Left colon (tissue), 2 donors: ENCODE results near the gene APOC1. TPM values are rescaled to one million over a fixed set of nuclear protein-coding genes. Genes with fewer than 3 reads are reported as not detected.
"Not testable (repeated sequence)": the region's sequence is repeated elsewhere in the genome, so short reads cannot be mapped to it uniquely, and the experiment has no call there.

Experiments
- ATAC-seq: fragments of 200-7000 bp; cut with Tn5 transposase; one replicate; pipeline ENCODE4 v1.9.1; 2020; ENCODE audit warnings: mild to moderate bottlenecking, moderate library complexity
- DNase-seq, 2 donors: peaks; one replicate each; pipeline ENCODE4 v3.0.0-alpha.2; 2020
- intact Hi-C, 2 donors: fragments of 100-400 bp; cut with DNase I in 1 of 2; cut with micrococcal nuclease in 1 of 2; formaldehyde crosslinking; loops; one replicate each; pipeline versions ENCODE4 v1.11.2 to v1.14.0; 2022; cut with DNase I, micrococcal nuclease
- total RNA-seq, 2 donors: library from RNA; stranded (reverse); fragmentation: NEBNext Ultra II Directional; extraction: Animal tissue kit (Norgen Biotek cat#: 25700); gene quantifications; one replicate each; pipeline ENCODE4 v1.2.1, GENCODE V29; 2021
- donor health status: DM: no; HTN: no; CAD: no.
- donor health status: DM: yes; HTN: yes; CAD: no.

Gene APOC1
- total RNA-seq, 2 donors from 2014 or later, result 2.8 to 23.8 TPM

DNA sequence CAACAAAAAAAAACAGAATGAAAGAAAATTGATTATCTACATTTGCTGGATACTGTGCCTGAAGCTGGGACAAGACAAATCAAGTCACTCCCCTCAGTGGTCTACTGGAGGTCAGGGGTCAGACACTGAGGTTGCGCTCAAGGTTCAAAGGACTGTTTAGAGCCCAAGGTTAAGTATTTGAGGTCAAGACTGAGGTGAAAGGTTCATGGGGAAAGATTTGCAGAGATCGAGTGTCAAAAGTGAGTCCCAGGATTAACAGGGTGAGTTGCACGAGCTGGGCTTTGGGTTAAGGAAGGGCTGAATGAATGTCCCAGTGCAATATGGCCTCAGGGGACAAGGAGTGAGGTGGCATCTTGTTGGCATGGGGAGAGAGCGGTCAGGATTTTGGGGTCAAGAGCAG lies 26.8 kb upstream of the APOC1 start:
- intact Hi-C loops, result no loop called here
- DNase-seq (no peak), ATAC-seq (no peak)

DNA sequence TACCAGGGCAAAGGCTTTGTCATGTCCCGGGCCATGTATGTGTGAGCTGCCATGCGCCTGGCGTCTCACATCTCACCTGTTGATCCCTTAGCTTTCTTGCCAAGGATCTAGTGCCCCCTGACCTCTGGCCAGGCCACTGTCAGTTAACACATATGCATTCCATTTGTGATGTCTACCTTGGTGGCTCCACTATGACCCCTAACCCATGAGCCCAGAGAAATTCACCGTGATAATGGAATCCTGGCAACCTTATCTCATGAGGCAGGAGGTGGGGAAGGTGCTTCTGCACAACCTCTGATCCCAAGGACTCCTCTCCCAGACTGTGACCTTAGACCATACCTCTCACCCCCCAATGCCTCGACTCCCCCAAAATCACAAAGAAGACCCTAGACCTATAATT lies 26.1 kb upstream of the APOC1 start:
- intact Hi-C loops, DNase-seq, ATAC-seq: not testable (repeated sequence)

DNA sequence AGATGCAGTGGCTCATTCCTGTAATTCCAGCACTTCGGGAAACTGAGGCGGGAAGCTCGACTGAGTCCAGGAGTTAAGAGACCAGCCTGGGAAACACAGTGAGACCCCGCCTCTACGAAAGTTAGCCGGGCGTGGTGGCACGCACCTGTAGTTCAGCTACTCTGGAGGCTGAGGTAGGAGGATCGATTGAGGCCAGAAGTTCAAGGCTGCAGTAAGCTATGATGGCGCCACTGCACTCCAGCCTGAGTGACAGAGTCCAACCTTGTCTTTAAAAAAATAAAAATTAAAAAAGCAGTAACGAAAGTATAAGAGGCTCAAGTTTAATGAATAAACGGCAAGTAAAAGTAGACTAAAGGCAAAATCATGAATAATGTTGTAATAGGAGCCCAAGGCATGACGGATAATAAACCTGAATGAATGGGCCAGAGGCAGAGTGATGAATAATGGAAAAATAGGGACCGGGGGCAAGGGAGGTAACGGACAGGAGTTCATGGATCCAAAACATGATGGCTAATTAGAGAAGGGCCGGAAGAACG lies 24.5 kb upstream of the APOC1 start:
- intact Hi-C loops, result no loop called here
- DNase-seq (peak in 1 of 2 donors; percentile 22), ATAC-seq (no peak)

DNA sequence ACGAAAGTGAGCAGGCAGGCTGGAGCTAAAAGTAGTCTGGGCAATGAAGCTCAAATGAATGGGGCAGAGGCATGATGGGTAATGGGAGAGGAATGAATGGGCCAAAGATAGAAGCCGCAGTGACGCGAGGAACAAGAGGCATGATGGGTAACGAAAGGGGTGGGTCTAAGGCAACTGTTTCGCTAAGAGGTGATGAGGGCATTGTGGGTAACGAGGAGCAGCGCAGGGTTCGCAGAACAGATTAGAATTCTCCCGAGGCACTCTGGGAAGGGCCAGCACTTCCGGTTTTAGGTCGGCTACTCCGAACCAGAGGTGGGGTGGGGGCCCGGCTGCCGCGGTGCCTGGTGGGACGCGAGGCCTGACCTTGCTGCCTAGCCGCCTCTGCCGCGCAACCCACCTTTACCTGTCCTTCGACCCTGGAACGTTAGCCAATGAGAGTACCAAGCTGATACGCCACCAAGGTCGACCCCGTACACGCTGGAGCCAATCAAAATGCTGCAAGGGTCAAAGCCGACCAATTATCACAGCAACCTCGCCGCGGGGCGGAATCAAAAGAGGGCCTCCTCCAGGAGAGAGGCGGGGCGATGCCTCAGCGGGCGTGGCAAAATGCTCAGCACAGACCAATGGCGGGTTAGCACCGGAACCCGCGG lies 23.9 kb upstream of the APOC1 start:
- peak; percentile 83 for ATAC-seq
- intact Hi-C loops, result no loop called here
- DNase-seq, result peak in 1 of 2 donors; percentile 100

DNA sequence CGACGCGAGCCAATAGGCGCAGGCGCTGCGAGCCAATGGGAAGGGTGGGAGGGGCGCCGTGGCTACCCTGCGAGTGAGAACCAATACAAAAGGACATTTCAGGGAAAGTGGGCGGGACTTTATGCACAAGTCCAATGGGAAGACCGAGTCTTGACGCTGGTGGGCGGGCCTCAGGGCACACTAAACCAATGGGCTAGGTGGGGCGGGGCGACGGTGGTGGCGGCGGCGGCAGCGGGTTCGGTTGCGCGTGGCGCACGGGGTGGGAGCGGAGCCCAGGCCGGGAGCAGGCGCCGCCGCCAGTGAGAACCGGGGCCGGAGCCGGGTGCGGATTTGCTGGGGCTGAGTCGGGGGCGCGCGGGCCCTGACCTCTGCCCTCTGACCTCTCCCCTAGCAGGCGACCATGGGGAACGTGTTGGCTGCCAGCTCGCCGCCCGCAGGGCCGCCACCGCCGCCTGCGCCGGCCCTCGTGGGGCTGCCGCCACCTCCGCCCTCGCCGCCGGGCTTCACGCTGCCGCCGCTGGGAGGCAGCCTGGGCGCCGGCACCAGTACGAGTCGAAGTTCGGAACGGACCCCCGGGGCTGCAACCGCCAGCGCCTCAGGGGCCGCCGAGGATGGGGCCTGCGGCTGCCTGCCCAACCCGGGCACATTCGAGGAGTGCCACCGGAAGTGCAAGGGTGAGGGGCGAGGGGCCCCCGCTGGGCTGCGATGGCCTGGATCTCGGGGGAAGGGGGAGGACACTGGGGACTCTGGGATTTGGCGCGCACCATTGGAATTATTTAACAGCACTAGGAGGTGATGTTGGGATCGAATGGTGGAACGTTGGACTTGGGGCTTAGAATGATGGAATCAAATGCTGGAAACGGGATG lies 23.2 kb upstream of the APOC1 start, which contains the start of gene TOMM40:
TOMM40 (plus strand) TSS at position 239 of the 867 bp plus-strand sequence; CDS start at position 401, 162 bp downstream.
- peak in 1 of 2 donors; percentile 100 for DNase-seq
- ATAC-seq, result peak; percentile 0
- intact Hi-C loops, result no loop called here

DNA sequence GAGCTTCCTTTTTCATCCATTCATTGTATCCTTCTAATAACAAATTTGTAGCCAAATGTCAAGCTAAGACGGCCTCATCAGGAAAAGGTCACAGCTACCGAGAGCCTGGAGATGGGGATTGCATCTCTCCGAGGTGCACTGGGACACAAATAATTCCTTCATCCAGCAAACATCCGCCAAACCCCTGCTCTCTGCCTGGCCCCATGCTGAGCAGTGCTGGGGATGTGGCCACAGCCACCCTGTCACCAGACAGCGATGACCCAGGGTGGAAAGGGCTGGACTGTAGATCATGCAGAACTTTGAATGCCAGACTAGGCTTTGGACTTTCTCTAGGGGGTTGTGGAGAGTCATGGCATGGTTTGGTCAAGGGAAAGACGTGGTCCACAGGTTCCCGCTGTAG lies 21.5 kb upstream of the APOC1 start:
- ATAC-seq (no peak), DNase-seq (no peak)
- intact Hi-C loops, result no loop called here

DNA sequence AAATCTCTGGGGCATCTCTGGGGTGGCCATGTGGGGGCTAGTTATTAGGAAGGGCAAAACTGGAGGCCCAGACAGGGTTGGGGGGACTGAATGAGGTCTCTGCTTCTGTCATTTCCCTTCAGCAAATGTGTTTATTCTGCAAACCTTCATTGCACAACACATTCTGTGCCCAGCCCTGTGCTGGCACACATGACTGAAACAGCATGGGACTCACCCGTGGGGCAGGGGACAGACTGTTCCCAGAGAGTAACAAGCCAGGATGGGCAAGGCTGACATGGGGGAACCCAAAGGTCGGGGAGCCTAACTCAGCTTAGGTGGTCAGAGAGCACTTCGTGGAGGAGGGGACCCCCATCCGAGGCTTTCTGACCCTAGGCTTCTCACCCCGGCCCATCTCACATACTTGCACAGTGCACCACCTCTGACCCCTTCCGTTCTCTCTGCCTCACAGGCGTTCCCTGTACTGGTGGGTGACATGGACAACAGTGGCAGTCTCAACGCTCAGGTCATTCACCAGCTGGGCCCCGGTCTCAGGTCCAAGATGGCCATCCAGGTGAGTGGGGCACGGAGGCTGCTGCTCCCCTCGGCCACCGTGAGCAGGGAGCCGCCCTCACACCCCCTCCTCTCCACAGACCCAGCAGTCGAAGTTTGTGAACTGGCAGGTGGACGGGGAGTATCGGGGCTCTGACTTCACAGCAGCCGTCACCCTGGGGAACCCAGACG lies 20.9 kb upstream of the APOC1 start:
- DNase-seq (no peak), ATAC-seq (no peak)
- intact Hi-C loops, result no loop called here

DNA sequence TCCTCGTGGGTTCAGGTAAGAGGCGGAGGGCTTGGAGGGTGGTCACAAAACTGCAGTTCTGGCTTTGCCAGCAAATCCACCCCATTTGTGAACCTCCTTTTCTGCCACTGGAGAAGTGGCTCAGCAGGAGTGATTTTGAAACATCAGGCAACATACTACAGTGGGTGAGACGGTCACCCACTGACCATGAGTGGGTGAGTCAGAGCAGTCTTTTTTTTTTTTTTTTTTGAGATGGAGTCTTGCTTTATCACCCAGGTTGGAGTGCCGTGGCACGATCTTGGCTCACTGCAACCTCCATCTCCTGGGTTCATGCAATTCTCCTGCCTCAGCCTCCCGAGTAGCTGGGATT lies 20.4 kb upstream of the APOC1 start:
- DNase-seq (no peak), ATAC-seq (no peak)
- intact Hi-C loops, result no loop called here

DNA sequence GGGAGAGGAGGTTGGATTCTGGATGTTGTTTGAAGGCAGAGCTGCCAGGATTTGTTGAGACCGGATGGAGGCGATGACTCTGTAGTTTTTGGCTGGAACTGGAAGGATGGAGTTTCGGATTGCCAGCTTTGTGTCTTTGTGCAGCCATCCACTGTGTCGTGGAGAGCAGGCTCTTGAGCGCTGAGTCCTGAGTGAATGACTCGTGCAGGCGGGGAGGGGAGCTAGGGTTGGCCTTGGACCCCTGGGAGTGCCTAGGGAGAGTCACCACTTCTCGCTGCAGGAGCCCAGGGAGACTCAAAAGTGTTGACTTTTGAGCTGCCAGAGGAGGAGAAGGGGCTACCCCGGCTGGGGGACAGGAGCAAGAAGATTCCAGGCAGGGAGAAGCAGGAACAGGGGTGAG lies 19.5 kb upstream of the APOC1 start:
- ATAC-seq (no peak), DNase-seq (no peak)
- intact Hi-C loops, result no loop called here

DNA sequence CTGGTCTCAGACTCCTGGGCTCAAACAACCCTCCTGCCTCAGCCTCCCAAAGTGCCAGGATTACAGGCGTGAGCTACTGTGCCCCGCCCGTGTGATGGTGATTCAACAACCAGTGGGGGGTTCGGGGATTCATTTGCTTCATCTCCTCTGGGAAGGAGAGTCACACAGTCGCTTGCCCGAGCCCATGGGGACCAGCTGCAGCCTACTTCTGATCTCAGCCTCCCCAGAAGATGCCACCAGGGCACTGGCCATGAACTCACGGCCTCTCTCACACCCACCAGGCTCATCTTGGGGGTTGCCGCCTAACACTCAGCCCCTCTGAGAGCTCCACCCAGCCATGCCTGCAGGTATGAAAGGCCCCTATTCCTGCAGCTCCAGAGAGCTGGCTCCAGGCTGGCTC lies 16.6 kb upstream of the APOC1 start:
- DNase-seq (no peak), ATAC-seq (no peak)
- intact Hi-C loops, result no loop called here

DNA sequence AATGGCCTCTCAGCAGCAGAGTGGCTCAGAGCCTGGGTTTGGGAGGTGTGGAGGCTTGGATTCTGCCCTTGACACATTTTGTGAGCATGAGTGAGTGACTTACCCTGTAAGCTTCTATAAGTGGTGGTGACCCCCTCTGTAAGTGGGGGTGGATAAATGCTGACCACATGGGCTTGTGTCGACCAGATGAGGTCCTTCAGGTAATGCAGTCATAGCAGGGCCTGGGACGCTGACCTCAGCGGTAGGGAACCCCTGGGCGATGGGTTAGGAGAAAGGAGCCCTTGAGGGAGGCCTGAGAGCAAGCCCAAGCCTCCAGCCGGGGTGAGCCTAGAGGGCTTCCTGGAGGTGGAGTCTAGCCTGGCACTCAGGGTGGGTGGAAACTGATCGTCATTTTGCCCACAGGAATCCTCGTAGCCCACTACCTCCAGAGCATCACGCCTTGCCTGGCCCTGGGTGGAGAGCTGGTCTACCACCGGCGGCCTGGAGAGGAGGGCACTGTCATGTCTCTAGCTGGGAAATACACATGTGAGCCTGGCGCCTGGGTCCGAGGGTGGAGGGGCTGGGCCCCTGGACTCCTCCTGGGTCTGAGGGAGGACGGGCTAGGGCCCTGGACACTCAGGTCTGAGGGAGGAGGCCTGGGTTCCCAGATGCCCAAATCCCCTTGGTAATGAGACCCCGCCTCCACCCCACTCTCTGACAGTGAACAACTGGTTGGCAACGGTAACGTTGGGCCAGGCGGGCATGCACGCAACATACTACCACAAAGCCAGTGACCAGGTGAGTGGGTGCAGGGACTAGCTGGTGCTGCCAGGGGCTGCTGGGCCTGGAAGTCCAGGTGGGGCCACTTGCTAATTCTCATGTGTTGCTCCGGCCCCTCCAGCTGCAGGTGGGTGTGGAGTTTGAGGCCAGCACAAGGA lies 13.8 kb upstream of the APOC1 start:
- intact Hi-C loops, result loop anchor here in 1 of 2 donors (10.0 kb wide), 1 partner anchor 54 kb away; the partner anchor contains the start of gene CLPTM1

DNA sequence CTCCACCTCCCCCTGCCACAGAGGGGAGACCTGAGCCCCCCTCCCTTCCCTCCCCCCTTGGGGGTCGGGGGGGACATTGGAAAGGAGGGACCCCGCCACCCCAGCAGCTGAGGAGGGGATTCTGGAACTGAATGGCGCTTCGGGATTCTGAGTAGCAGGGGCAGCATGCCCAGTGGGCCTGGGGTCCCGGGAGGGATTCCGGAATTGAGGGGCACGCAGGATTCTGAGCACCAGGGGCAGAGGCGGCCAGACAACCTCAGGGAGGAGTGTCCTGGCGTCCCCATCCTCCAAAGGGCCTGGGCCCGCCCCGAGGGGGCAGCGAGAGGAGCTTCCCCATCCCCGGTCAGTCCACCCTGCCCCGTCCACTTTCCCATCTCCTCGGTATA lies 11.2 kb upstream of the APOC1 start:
- no peak for ATAC-seq
- no peak for DNase-seq
- intact Hi-C loops, result loop anchor here in 1 of 2 donors (10.0 kb wide), 1 partner anchor 52 kb away; the partner anchor contains the start of gene CLPTM1

More for the DNA sequence above, 13.8 kb upstream of the APOC1 start:
- ATAC-seq (no peak), DNase-seq (no peak)

DNA sequence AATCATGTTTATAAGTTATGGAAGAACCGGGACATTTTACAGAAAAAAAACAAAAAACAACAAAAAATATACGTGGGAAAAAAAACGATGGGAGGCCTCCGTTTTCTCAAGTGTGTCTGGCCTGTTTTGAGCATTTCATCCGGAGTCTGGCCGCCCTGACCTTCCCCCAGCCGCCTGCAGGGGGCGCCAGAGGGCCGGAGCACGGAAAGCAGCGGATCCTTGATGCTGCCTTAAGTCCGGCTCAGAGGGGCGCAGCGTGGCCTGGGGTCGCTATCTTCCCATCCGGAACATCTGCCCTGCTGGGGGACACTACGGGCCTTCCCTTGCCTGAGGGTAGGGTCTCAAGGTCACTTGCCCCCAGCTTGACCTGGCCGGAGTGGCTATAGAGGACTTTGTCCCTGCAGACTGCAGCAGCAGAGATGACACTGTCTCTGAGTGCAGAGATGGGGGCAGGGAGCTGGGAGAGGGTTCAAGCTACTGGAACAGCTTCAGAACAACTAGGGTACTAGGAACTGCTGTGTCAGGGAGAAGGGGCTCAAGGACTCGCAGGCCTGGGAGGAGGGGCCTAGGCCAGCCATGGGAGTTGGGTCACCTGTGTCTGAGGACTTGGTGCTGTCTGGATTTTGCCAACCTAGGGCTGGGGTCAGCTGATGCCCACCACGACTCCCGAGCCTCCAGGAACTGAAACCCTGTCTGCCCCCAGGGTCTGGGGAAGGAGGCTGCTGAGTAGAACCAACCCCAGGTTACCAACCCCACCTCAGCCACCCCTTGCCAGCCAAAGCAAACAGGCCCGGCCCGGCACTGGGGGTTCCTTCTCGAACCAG lies 10.6 kb upstream of the APOC1 start:
- DNase-seq (peak in 1 of 2 donors; percentile 77), ATAC-seq (peak; percentile 70)
- intact Hi-C loops, result loop anchor here (2.0 to 10.0 kb wide), 2 partner anchors 47 to 51 kb away; partner anchors contain the start of gene CLPTM1 (in 1 of the 2)

DNA sequence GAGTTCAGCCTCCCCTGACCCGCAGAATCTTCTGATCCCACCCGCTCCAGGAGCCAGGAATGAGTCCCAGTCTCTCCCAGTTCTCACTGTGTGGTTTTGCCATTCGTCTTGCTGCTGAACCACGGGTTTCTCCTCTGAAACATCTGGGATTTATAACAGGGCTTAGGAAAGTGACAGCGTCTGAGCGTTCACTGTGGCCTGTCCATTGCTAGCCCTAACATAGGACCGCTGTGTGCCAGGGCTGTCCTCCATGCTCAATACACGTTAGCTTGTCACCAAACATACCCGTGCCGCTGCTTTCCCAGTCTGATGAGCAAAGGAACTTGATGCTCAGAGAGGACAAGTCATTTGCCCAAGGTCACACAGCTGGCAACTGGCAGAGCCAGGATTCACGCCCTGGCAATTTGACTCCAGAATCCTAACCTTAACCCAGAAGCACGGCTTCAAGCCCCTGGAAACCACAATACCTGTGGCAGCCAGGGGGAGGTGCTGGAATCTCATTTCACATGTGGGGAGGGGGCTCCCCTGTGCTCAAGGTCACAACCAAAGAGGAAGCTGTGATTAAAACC lies 9.9 kb upstream of the APOC1 start:
- intact Hi-C loops, result loop anchor here (2.0 to 10.0 kb wide), 2 partner anchors 46 to 50 kb away; partner anchors contain the start of gene CLPTM1 (in 1 of the 2)
- peak; percentile 12 for ATAC-seq
- no peak for DNase-seq

DNA sequence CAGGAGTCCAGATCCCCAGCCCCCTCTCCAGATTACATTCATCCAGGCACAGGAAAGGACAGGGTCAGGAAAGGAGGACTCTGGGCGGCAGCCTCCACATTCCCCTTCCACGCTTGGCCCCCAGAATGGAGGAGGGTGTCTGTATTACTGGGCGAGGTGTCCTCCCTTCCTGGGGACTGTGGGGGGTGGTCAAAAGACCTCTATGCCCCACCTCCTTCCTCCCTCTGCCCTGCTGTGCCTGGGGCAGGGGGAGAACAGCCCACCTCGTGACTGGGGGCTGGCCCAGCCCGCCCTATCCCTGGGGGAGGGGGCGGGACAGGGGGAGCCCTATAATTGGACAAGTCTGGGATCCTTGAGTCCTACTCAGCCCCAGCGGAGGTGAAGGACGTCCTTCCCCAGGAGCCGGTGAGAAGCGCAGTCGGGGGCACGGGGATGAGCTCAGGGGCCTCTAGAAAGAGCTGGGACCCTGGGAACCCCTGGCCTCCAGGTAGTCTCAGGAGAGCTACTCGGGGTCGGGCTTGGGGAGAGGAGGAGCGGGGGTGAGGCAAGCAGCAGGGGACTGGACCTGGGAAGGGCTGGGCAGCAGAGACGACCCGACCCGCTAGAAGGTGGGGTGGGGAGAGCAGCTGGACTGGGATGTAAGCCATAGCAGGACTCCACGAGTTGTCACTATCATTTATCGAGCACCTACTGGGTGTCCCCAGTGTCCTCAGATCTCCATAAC lies 8.8 kb upstream of the APOC1 start, which contains the start of gene APOE:
APOE (plus strand) TSS at position 360 of the 724 bp plus-strand sequence. CDS start 829 bp downstream, outside the sequence.
- no peak for DNase-seq
- ATAC-seq, result no peak
- intact Hi-C loops, result loop anchor here (2.0 to 10.0 kb wide), 2 partner anchors 45 to 49 kb away; partner anchors contain the start of gene CLPTM1 (in 1 of the 2)

DNA sequence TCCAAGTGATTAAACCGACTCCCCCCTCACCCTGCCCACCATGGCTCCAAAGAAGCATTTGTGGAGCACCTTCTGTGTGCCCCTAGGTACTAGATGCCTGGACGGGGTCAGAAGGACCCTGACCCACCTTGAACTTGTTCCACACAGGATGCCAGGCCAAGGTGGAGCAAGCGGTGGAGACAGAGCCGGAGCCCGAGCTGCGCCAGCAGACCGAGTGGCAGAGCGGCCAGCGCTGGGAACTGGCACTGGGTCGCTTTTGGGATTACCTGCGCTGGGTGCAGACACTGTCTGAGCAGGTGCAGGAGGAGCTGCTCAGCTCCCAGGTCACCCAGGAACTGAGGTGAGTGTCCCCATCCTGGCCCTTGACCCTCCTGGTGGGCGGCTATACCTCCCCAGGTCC lies 6.8 kb upstream of the APOC1 start:
- ATAC-seq (no peak), DNase-seq (no peak)
- intact Hi-C loops, result loop anchor here in 1 of 2 donors (10.0 kb wide), 1 partner anchor 47 kb away; the partner anchor contains the start of gene CLPTM1
